NCI-H2196 treated with DMSO at 0.1 percent for 48 hours (cell line): ENCODE results near the gene PLCXD1.
"Not testable (repeated sequence)": the region's sequence is repeated elsewhere in the genome, so short reads cannot be mapped to it uniquely, and the experiment has no call there.

Source experiments
- DNase-seq: peaks from one replicate; lab custom pipeline; 2025; ENCODE audit not compliant: unreplicated experiment; lab: John Stamatoyannopoulos, UW

PLCXD1 gene

DNA sequence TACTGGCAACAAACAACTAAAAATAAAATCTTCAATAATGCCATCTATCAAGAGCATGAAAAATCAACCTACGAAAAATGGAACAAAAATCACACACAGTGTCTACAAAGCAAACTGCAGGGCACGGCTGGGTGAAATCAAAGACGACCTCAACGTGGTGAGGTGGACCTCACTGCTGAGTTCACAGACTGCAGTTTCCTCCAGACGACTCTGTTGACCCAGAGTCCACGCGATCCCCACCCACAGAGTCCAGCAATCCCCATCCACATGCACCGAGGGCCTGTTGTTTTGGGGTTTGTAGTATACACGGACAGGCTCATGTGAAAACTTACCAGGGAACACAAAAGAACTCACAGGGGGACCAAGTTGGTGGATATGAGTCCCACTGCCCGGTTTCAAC lies 68.5 kb downstream of the PLCXD1 start:
- DNase-seq, result no peak

DNA sequence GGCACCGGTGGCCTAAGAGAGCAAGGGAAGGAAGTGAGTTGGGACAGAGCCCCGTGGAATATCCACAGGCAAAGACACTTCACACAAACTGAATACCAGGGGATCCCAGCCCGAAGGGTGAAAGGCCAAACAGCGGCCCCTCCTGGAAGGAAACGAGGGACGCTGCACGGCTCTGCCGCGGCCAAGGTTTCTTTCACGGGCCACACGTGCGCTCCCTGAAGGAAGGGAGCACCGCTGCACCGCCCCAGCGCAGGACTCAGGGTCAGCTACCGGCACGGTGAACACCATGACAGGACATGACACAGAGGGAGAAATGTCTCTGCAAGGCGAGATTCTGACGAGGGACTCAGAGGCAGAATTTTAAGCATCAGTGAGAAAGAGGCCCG lies 69.0 kb downstream of the PLCXD1 start:
- no peak for DNase-seq

DNA sequence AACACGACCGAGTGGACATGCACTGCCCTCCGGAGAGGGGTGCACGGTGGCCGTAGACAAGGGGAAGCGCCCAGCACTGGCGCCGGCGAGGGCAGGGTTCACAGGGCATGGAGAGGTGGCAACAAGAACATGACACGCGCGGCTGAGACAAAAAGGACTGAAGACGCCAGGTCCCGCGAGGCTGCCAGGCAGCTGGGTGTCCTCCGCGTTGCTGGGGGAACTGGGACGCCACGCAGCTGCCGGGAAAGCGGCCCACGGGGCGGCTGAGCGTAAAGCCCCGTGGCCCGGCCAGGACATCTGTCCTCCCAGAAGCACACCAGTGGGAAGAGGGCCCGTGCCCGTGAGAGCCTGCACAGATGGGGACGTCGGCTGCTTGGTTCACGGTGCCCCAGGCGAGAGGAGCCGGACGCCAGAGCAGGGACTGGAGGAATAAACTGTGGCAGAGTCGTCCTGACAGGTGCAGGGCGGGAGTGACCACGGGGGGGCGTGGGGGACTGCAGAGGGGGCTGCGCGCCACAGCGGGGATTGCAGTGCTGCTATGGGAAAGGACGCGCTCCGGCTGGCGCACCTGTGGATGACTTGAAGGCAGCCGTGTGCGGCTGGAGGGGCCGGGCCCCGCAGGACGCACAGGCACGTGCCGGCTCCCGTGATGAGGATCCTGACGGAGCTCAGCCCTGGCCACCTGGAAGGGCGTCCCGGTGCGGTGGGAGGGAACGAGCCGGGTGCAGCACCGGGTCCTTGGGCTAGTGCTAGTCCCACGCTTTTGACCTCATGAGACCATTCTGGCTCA lies 69.5 kb downstream of the PLCXD1 start:
- no peak for DNase-seq

DNA sequence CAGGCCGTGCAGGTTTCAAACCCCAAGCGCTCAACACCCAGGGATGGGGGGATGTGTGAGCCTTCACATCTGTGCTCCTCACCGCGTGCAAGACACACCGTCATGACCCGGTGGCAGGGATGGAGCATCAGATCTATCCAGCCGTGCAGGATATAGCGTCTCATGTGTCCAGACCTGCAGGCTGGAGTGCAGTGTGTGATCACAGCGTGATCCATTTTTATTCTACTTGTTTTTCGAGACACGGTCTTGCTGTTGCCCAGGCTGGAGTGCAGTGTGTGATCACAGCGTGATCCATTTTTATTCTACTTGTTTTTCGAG lies 70.1 kb downstream of the PLCXD1 start:
- DNase-seq, result not testable (repeated sequence)

DNA sequence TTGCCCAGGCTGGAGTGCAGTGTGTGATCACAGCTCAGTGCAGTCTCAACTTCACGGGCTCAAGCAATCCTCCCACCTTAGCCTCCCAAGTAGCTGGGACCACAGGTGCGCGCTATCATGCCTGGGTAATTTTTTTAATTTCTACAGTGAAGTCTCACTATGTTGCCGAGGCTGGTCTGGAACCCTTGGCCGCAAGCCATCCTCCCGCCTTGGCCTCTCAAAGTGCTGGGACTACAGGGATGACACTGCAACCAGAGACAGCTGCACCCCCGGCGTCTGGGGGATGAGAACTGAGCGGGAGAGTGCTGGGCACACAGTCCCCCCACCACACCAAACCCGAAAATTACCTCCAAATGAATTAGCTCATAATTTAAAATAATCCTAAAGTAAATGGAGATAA lies 70.6 kb downstream of the PLCXD1 start:
- no peak for DNase-seq

DNA sequence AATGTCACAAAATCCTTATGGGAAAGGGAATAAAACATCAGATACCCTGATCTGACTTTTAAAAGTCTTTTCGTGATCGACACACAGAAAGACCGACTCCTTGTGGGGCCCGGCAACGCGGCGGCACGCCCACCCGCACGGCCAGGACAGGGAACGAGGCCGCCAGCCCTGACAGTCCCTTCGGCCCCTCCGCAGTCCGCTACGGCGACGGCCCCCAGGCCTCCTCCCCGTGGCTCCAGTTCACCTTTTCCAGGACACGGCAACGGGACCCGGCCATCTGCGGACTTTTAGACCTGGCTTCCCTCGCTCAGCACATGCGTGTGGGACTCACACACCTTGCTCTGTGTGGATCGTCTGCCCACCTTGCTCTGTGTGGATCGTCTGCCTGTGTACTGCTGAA lies 71.0 kb downstream of the PLCXD1 start:
- DNase-seq, result no peak

DNA sequence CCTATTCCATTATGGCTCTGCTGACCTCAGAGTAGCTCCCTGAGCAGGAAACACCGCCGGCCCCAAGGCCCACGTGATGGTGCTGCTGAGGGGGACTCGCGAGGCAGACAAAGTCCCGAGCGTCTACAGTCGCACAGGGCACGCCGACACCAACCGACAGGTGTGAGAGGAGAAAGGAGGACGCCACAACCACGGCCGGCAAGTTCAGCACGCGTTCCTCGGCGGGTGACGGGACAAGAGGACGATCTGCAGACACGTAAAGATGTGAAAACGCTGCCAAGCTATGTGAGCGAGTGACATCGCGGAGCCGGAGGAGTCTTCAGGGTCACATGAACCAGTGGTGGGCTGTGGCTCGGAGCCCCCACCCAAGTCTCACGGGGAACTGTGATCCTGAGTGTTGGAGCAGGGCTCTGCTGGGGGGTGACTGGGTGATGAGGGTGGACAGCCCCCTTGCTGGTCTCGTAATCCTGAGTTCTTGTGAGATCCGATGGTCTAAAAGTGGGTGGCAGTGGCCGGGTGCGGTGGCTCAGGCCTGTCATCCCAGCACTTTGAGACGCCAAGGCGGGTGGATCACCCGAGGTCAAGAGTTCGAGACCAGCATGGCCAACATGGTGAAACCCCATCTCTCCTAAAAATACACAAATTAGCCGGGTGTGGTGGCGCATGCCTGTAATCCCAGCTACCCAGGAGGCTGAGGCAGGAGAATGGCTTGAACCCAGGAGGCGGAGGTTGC lies 71.6 kb downstream of the PLCXD1 start:
- DNase-seq, result no peak
